ENCODE measurements around the gene DTD1.
"Not testable (repeated sequence)": the region's sequence is repeated elsewhere in the genome, so short reads cannot be mapped to it uniquely, and the experiment has no call there.

Gene DTD1

GRCh38 chr20:18775633-18776032 is 187.8 kb downstream of the DTD1 start:
- DNase-seq (no peak), ATAC-seq (replicated peaks) (no peak)
- Mint-ChIP-seq H3K4me3 (no peak overlapping the region), H3K4me1 (peaks cover 0 to 4% of the 10 kb centered on the region in 2 donors), H3K9me3 (no peaks in the 10 kb centered on the region), H3K27ac (no peak overlapping the region), H3K36me3 (no peaks in the 10 kb centered on the region), H3K27me3 (peaks cover 32 to 42% of the 10 kb centered on the region in 2 donors)

GRCh38 chr20:18778690-18779392 is 191.0 kb downstream of the DTD1 start:
- H3K27ac Mint-ChIP-seq, result no peak overlapping the region
- no peak for ATAC-seq (replicated peaks)
- H3K4me1 Mint-ChIP-seq, result peaks cover 0 to under 1% of the 10 kb centered on the region in 2 donors
- H3K27me3 Mint-ChIP-seq, result peaks cover 25 to 26% of the 10 kb centered on the region in 2 donors
- no peaks in the 10 kb centered on the region for H3K9me3 Mint-ChIP-seq
- no peak for DNase-seq
- H3K4me3 Mint-ChIP-seq, result no peak overlapping the region
- H3K36me3 Mint-ChIP-seq, result no peaks in the 10 kb centered on the region

GRCh38 chr20:18780385-18781130 is 192.7 kb downstream of the DTD1 start:
- no peak for ATAC-seq (replicated peaks)
- H3K36me3 Mint-ChIP-seq, result no peaks in the 10 kb centered on the region
- H3K27me3 Mint-ChIP-seq, result peaks cover 19% of the 10 kb centered on the region in 2 donors
- no peak overlapping the region for H3K4me3 Mint-ChIP-seq
- H3K9me3 Mint-ChIP-seq, result no peaks in the 10 kb centered on the region
- no peak overlapping the region for H3K27ac Mint-ChIP-seq
- H3K4me1 Mint-ChIP-seq, result no peaks in the 10 kb centered on the region
- no peak for DNase-seq

GRCh38 chr20:18781509-18781908 is 193.7 kb downstream of the DTD1 start:
- Mint-ChIP-seq H3K27ac (no peak overlapping the region), H3K4me1 (no peaks in the 10 kb centered on the region), H3K4me3 (no peak overlapping the region), H3K9me3 (peaks cover 0 to 4% of the 10 kb centered on the region in 2 donors), H3K27me3 (peaks cover 28% of the 10 kb centered on the region in 2 donors), H3K36me3 (no peaks in the 10 kb centered on the region)
- no peak for DNase-seq
- no peak for ATAC-seq (replicated peaks)

GRCh38 chr20:18783385-18783959 is 195.6 kb downstream of the DTD1 start:
- peaks cover 0 to 9% of the 10 kb centered on the region in 2 donors for H3K9me3 Mint-ChIP-seq
- H3K36me3 Mint-ChIP-seq, result peaks cover 0 to 5% of the 10 kb centered on the region in 2 donors
- no peak for DNase-seq
- no peaks in the 10 kb centered on the region for H3K4me1 Mint-ChIP-seq
- no peak for ATAC-seq (replicated peaks)
- H3K4me3 Mint-ChIP-seq, result no peak overlapping the region
- peaks cover 40 to 42% of the 10 kb centered on the region in 2 donors for H3K27me3 Mint-ChIP-seq
- no peak overlapping the region for H3K27ac Mint-ChIP-seq

GRCh38 chr20:18787046-18787445 is 199.2 kb downstream of the DTD1 start:
- H3K27me3 Mint-ChIP-seq, result peaks cover 59 to 62% of the 10 kb centered on the region in 2 donors
- H3K4me1 Mint-ChIP-seq; H3K27ac Mint-ChIP-seq; H3K9me3 Mint-ChIP-seq; H3K4me3 Mint-ChIP-seq; H3K36me3 Mint-ChIP-seq; ATAC-seq (replicated peaks); DNase-seq: not testable (repeated sequence)

GRCh38 chr20:18788021-18788420 is 200.2 kb downstream of the DTD1 start:
- DNase-seq (no peak), ATAC-seq (replicated peaks) (no peak)
- H3K36me3 Mint-ChIP-seq, result peaks cover 0 to 5% of the 10 kb centered on the region in 2 donors
- H3K4me3 Mint-ChIP-seq, result no peak overlapping the region
- H3K27me3 Mint-ChIP-seq, result peaks cover 61 to 69% of the 10 kb centered on the region in 2 donors
- H3K9me3 Mint-ChIP-seq, result peaks cover 0 to 9% of the 10 kb centered on the region in 2 donors
- H3K4me1 Mint-ChIP-seq, result no peaks in the 10 kb centered on the region
- H3K27ac Mint-ChIP-seq, result no peak overlapping the region

- no peak overlapping the region for H3K27ac Mint-ChIP-seq
- no peak overlapping the region for H3K4me3 Mint-ChIP-seq
- ATAC-seq (replicated peaks) (no peak), DNase-seq (no peak)
- H3K9me3 Mint-ChIP-seq, result peaks cover 0 to 9% of the 10 kb centered on the region in 2 donors
- peaks cover 0 to 5% of the 10 kb centered on the region in 2 donors for H3K36me3 Mint-ChIP-seq
- H3K4me1 Mint-ChIP-seq, result peaks cover 5 to 6% of the 10 kb centered on the region in 2 donors
- H3K27me3 Mint-ChIP-seq, result peaks cover 47 to 55% of the 10 kb centered on the region in 2 donors
Observed at GRCh38 chr20:18790787-18791186, 202.9 kb downstream of the DTD1 start.

GRCh38 chr20:18793625-18794427 is 206.0 kb downstream of the DTD1 start:
- Mint-ChIP-seq H3K27ac (peak overlapping the region; percentile 96), H3K4me1 (peaks cover 5 to 6% of the 10 kb centered on the region in 2 donors), H3K9me3 (peaks cover 0 to 3% of the 10 kb centered on the region in 2 donors), H3K4me3 (peak overlapping the region; percentile 90 to 94), H3K27me3 (peaks cover 26 to 35% of the 10 kb centered on the region in 2 donors), H3K36me3 (peaks cover 3% of the 10 kb centered on the region in 2 donors)
- peak; percentile 83 for DNase-seq
- peak; percentile 100 for ATAC-seq (replicated peaks)

- H3K27me3 Mint-ChIP-seq, result peaks cover 24 to 38% of the 10 kb centered on the region in 2 donors
- DNase-seq (no peak), ATAC-seq (replicated peaks) (no peak)
- peak overlapping the region; percentile 96 for H3K27ac Mint-ChIP-seq
- peaks cover 3% of the 10 kb centered on the region in 2 donors for H3K36me3 Mint-ChIP-seq
- H3K4me1 Mint-ChIP-seq, result peaks cover 5 to 6% of the 10 kb centered on the region in 2 donors
- peak overlapping the region; percentile 90 to 94 for H3K4me3 Mint-ChIP-seq
- H3K9me3 Mint-ChIP-seq, result peaks cover 0 to 3% of the 10 kb centered on the region in 2 donors
Observed at GRCh38 chr20:18794428-18794787, 206.6 kb downstream of the DTD1 start.

GRCh38 chr20:18795366-18795765 is 207.5 kb downstream of the DTD1 start:
- peaks cover 18 to 29% of the 10 kb centered on the region in 2 donors for H3K27me3 Mint-ChIP-seq
- ATAC-seq (replicated peaks), result no peak
- peaks cover 5 to 6% of the 10 kb centered on the region in 2 donors for H3K4me1 Mint-ChIP-seq
- H3K36me3 Mint-ChIP-seq, result peaks cover 3% of the 10 kb centered on the region in 2 donors
- no peak overlapping the region for H3K4me3 Mint-ChIP-seq
- peaks cover 0 to 3% of the 10 kb centered on the region in 2 donors for H3K9me3 Mint-ChIP-seq
- H3K27ac Mint-ChIP-seq, result no peak overlapping the region
- no peak for DNase-seq

- DNase-seq (no peak), ATAC-seq (replicated peaks) (no peak)
- H3K27ac Mint-ChIP-seq, result no peak overlapping the region
- H3K9me3 Mint-ChIP-seq, result peaks cover 0 to 3% of the 10 kb centered on the region in 2 donors
- H3K4me3 Mint-ChIP-seq, result no peak overlapping the region
- H3K27me3 Mint-ChIP-seq, result peaks cover 12 to 22% of the 10 kb centered on the region in 2 donors
- peaks cover 3% of the 10 kb centered on the region in 2 donors for H3K36me3 Mint-ChIP-seq
- H3K4me1 Mint-ChIP-seq, result peaks cover 5 to 6% of the 10 kb centered on the region in 2 donors
Observed at GRCh38 chr20:18796282-18796833, 208.5 kb downstream of the DTD1 start.

GRCh38 chr20:18801516-18801915 is 213.7 kb downstream of the DTD1 start:
- peaks cover 6 to 14% of the 10 kb centered on the region in 2 donors for H3K27me3 Mint-ChIP-seq
- no peak for DNase-seq
- no peak overlapping the region for H3K4me3 Mint-ChIP-seq
- no peaks in the 10 kb centered on the region for H3K4me1 Mint-ChIP-seq
- no peak overlapping the region for H3K27ac Mint-ChIP-seq
- peaks cover under 1 to 2% of the 10 kb centered on the region in 2 donors for H3K36me3 Mint-ChIP-seq
- no peak for ATAC-seq (replicated peaks)
- H3K9me3 Mint-ChIP-seq, result no peaks in the 10 kb centered on the region
